ENCODE measurements around the gene ITPK1.

DNA sequence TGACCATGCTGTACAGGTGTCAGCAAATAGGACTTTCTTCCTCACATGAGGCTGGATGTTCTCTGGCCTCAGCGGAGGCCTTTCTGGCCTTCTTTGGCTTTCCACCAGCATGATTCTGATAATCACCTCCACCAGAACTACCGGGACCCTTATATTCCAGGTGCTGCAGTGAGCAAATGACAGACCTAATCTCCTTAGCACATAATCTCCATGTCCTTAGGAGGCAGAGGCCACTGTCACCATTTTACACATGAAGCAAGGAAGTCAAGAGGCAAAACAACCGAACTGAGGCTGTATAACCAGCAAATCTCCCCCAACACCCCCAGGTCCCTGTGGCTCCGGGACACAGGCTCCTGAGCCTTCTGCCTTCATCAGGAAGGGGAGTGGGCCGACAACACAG, 91.2 kb downstream of the ITPK1 start:
- TF ChIP-seq, protein P1, sequence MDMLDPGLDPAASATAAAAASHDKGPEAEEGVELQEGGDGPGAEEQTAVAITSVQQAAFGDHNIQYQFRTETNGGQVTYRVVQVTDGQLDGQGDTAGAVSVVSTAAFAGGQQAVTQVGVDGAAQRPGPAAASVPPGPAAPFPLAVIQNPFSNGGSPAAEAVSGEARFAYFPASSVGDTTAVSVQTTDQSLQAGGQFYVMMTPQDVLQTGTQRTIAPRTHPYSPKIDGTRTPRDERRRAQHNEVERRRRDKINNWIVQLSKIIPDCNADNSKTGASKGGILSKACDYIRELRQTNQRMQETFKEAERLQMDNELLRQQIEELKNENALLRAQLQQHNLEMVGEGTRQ (IDR thresholded peaks at IDR 0.05): no peak
- TF ChIP-seq, protein P2, sequence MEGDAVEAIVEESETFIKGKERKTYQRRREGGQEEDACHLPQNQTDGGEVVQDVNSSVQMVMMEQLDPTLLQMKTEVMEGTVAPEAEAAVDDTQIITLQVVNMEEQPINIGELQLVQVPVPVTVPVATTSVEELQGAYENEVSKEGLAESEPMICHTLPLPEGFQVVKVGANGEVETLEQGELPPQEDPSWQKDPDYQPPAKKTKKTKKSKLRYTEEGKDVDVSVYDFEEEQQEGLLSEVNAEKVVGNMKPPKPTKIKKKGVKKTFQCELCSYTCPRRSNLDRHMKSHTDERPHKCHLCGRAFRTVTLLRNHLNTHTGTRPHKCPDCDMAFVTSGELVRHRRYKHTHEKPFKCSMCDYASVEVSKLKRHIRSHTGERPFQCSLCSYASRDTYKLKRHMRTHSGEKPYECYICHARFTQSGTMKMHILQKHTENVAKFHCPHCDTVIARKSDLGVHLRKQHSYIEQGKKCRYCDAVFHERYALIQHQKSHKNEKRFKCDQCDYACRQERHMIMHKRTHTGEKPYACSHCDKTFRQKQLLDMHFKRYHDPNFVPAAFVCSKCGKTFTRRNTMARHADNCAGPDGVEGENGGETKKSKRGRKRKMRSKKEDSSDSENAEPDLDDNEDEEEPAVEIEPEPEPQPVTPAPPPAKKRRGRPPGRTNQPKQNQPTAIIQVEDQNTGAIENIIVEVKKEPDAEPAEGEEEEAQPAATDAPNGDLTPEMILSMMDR (IDR thresholded peaks at IDR 0.05): no peak
- no peak for TF ChIP-seq ZNF302 (CRISPR knock-in tag; IDR thresholded peaks at IDR 0.05)
- TF ChIP-seq, protein P3, sequence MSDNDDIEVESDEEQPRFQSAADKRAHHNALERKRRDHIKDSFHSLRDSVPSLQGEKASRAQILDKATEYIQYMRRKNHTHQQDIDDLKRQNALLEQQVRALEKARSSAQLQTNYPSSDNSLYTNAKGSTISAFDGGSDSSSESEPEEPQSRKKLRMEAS (IDR thresholded peaks at IDR 0.05): no peak
- TF ChIP-seq, protein P4, sequence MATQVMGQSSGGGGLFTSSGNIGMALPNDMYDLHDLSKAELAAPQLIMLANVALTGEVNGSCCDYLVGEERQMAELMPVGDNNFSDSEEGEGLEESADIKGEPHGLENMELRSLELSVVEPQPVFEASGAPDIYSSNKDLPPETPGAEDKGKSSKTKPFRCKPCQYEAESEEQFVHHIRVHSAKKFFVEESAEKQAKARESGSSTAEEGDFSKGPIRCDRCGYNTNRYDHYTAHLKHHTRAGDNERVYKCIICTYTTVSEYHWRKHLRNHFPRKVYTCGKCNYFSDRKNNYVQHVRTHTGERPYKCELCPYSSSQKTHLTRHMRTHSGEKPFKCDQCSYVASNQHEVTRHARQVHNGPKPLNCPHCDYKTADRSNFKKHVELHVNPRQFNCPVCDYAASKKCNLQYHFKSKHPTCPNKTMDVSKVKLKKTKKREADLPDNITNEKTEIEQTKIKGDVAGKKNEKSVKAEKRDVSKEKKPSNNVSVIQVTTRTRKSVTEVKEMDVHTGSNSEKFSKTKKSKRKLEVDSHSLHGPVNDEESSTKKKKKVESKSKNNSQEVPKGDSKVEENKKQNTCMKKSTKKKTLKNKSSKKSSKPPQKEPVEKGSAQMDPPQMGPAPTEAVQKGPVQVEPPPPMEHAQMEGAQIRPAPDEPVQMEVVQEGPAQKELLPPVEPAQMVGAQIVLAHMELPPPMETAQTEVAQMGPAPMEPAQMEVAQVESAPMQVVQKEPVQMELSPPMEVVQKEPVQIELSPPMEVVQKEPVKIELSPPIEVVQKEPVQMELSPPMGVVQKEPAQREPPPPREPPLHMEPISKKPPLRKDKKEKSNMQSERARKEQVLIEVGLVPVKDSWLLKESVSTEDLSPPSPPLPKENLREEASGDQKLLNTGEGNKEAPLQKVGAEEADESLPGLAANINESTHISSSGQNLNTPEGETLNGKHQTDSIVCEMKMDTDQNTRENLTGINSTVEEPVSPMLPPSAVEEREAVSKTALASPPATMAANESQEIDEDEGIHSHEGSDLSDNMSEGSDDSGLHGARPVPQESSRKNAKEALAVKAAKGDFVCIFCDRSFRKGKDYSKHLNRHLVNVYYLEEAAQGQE (IDR thresholded peaks at IDR 0.05): no peak
- TF ChIP-seq POLR2A (IDR thresholded peaks at IDR 0.05; ENCODE audit: low read length): no peak
